AG20443 (cell line): ENCODE measurements around the gene PLEKHA6.
A peak's percentile ranks its signal among the peaks of the same experiment; 100 is the strongest.

Experiments used
- DNase-seq: peaks from one replicate; pipeline ENCODE4 v3.0.0; 2012; ENCODE audit warnings: low spot score, mixed read lengths

Gene PLEKHA6

DNA sequence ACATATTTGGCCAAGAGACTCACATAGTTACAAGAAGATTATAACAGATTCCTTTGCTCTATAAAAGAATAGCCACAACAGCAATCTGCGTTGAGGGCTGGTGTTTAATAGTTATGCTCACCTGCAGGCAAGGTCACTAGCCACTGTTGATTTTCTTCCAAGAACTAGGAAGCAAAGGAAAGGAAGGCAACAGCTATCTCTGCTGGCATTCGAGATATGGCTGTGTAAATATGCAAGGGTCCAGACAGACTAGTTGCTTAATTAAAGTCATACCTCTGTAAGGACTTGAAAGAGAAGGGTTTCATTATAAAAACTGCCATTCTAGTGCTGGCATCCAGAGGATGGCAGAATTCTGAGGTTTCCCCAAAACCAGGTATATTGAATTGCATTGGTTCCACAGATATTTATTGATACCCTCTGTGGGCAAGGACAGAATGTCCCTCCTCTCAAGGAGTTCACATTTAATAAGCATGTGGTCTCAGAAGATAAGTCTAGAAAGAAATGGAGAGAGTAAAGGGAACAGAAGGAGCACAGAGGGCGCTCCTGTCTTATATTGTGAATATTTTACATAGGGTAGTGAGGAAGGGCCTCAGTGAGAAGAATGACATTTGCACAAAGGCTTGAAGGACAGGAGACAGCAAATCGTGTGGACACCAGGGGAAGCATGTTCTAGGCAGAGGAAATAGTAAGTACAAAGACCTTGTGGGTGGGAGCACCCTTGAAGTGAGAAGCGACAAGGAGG, 23.6 kb upstream of the PLEKHA6 start:
- DNase-seq, result no peak

GRCh38 chr1:204382714-204383083, 23.0 kb upstream of the PLEKHA6 start:
- no peak for DNase-seq

GRCh38 chr1:204380293-204380831, 20.6 kb upstream of the PLEKHA6 start:
- no peak for DNase-seq

DNA sequence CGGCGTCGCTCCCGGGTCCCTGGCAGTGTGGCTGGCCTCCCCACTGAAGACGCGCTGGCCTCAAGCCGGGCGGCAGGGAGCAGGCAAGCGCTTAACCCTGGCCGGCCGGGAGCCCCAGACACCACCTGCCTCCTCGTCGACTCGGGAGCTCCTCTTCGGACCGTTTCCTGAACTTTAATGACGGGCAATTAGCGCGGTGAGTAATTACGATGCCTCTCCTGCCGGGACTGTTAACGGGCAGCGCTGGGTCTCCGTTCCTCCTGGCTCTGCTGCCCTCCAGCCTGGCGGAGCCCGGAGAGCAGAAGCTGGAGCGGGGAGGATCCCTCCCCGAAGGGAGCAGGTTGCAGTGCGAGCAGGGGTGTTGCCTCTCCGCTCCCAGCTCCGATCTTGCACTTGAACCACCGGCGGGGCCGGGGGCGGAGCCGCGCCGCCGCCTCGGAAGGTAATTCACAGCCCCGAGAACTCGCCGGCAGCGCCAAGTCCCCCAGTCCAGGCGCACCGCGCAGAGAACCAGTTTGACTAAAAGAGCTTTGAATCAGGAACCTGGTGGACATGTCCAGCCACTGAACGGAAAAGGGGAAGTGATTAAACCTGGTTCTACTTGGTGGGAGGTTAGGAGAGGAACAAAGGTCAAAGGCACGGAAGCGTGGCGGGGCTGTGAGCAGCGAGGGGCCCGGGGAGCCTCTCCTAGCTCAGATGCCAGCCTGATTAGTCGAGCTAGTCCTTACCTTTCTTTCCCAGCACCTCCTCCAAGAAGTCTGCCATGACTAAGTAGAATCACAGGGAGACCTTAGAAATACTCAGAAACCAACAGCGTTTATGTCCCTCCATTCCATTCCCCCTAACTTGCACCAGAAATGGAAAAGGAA, 18.3 kb upstream of the PLEKHA6 start:
- peak; percentile 56 for DNase-seq

DNA sequence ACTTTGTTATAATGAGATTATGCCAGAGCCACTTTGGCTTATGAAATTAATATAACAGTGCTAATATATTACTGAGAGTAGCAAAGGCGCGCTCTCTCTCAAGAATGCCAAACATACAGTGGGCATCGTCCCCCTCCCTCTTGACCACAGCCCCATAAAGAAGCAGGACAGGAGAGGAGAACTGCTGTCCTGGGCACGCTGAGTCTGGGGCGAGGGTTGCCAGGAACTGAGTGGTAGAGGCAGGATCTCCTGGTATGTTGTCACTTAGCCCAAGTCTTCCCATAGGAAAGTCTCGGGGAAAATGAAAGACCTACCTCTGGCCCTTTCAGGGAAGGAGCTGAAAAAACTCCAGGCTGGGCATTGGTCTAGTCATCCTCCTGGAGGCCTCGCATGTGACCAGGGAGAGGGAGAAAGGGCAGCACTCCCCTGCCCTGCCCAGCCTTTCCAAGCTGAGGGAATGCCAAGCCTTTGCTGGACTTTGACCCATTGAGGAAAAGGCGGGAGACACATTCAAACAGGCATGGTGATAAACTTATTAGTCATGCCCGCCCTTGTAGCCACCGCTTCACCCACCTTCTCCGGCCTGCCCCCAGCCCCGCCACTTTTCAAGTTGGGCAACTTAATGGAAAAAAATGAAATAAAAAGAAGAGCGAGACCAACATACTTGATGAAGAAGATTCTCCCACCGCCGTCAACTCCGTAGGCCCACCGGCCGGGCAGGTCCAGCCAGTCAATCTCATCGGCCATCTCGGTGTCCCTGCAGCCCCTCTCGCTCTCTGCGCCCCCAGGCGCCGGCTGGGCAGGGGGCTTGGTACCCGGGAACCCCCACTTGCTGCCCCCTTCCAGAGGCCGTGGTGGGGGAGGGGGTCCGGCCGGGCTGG, 17.4 kb upstream of the PLEKHA6 start:
- no peak for DNase-seq

- DNase-seq, result no peak
Observed at GRCh38 chr1:204376465-204376864, 16.7 kb upstream of the PLEKHA6 start.

DNA sequence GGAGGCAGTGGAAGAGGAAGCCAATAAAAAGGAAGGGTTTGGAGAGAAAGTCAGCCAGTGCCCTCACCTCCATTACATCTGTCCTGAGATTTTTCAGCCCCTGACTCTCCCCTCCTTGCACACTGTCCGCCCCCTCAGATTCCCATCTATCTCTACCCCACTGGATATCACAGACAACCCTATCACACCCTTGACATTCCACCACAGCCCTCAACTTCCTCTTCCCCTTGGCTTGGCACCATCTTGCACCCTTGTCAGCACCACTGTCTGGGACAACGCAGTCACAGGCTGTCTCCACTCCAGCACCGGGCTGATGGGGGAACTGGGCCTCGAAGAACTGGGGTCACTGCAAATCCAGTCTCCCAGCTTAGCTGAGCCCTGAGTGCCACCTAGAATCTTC, 14.2 kb upstream of the PLEKHA6 start:
- DNase-seq, result no peak

DNA sequence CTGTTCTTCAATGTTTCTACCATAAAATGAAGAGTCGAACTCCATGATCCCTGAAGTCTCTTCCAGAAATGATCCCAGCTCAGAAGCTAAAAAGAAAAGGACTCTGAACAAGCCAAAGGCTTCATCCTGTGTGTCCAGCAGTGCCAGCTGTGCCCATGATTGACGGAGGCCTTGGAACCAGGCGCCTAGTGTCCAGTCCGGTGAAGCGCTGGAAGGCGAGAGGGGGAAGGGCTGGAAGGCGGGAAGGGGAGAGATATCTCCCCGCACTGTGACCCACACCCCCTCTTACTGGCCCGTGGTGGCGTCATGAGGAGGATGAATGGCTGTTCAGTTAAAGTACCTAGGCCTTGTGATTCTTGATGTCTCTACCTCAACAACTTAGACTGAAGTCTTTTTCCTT, 10.4 kb upstream of the PLEKHA6 start:
- no peak for DNase-seq

DNA sequence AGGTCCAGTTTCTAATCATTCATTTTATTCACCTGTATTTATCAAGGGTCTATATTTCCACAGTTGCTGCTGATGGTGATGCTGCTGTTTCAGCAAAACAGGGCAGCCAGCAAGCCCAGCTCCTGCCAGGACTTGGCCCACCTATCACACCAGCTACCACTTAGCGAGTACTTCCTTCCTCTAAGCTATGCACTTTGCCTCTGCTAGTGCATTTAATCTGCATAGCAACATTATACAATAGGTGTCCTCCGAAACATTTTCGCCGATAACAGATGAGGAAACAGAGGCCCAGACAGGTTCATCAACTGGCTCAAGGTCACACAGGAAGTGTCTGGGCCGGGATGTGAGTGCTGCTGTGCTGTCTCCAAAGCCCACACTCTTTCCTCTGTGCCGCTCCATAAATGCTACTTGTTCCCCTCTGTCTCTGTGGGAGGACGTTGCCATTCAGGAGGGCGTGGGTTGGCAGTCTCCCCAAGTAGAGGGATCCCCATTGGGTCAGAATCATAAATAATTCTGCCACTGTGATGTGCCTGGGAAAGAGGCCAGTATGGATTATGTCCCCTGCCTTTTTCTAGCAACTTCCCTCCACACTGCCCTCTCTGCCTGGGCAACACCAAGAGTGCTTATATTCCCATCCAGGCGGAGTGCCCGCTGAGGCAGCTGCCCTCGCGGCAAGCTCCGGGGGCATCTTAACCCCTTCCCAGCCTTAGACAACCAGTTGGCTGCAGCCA, 9.4 kb upstream of the PLEKHA6 start:
- no peak for DNase-seq

DNA sequence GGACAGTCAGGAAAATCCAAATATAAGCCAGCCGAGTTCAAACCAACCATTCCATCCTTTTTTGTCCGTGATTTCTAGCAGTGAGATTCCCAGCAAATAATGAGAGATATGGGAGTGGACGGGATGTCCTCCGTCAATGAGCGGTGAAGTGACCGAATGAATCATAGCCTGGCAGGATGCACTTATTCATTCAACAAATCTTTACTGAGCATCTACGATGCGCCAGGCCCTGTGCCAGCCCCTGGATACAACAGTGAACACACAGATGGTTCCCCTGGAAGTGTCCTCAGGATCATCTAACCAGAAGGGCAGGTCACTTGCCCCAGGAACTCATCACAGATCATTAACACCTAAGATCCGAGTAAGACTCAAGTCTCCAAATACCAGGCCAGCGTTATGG, 8.2 kb upstream of the PLEKHA6 start:
- DNase-seq, result no peak

GRCh38 chr1:204367193-204367858, 7.6 kb upstream of the PLEKHA6 start:
- no peak for DNase-seq

DNA sequence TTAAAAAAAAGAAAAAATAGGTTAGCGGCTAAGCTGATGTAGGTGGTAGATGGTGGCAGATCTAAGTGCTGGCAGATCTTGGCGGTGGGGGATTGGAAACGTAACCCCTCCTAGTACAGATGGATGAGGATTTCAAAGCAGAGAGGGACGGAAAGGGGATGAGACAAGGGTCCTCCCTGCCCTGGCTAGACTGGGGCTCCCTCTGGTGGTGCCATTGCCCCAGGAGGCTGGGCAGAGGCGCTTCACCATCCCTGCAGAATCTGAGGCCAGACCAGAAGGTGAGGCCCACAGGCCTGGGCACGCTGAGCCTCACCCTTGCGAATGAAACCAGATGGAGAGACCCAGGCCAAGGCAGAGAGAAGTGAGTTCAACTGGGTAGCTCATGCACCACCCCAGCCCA, 7.0 kb upstream of the PLEKHA6 start:
- peak; percentile 30 for DNase-seq

- peak; percentile 81 for DNase-seq
Observed at GRCh38 chr1:204363335-204364114, 3.8 kb upstream of the PLEKHA6 start.

- no peak for DNase-seq
Observed at GRCh38 chr1:204362984-204363334, 3.2 kb upstream of the PLEKHA6 start.

GRCh38 chr1:204361781-204362180, 2.1 kb upstream of the PLEKHA6 start:
- no peak for DNase-seq

DNA sequence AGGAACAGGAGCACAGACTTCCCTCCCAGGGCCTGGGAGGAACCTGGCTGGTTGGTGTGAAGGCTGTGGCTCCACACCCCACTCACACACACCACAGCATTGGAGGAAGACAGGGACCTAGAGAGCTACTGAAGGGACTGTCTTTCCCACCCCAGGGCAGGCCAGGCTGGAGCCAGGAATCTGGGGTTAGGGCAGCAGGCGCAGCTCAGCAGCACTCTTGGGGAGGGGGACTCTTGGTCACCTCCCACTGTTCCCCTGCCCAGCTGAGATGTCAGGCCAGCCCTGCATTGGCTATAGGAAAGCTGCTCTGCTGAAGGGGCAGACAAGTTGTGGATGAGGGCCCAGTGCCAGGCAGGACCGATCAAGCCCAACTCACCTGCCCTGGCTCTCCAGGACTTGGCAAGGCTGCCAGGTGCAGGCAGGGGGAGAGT, 1.6 kb upstream of the PLEKHA6 start:
- DNase-seq, result no peak

GRCh38 chr1:204360314-204360713, 585 bp upstream of the PLEKHA6 start:
- no peak for DNase-seq

- no peak for DNase-seq
Observed at GRCh38 chr1:204359131-204359473, 627 bp downstream of the PLEKHA6 start.

DNA sequence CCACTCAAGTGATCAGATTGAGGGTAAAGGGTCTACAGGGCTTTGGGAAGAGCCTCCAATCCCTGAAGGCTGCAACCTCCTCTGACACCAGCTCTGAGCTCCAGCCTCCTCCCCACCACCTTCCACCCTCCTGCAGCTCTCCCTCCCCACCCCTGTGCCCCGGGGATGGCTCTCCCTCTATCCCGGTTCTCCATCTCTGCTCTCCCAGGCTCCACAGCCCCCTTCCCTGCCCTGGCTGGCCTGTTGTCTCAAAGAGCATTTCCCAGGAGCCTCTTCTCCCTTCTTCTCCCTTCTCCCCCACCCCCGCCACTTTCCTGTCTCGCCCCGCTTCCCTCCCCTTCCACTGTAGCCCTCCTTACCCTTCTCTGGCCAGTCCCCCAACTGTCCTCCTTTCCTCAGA, 1.1 kb downstream of the PLEKHA6 start:
- DNase-seq, result no peak
